HG03108 (cell line): ENCODE data around the gene TMEM63B.
"Not testable (repeated sequence)": the region's sequence is repeated elsewhere in the genome, so short reads cannot be mapped to it uniquely, and the experiment has no call there.

Source experiments
- ATAC-seq: cut with Tn5 transposase; IDR thresholded peaks from one replicate; pipeline ENCODE4 v1.9.1; 2021; ENCODE audit warnings: moderate library complexity; ENCODE audit not compliant: unreplicated experiment

TMEM63B gene

GRCh38 chr6:44139351-44139743 lies 12.0 kb downstream of the TMEM63B start:
- no peak for ATAC-seq

DNA sequence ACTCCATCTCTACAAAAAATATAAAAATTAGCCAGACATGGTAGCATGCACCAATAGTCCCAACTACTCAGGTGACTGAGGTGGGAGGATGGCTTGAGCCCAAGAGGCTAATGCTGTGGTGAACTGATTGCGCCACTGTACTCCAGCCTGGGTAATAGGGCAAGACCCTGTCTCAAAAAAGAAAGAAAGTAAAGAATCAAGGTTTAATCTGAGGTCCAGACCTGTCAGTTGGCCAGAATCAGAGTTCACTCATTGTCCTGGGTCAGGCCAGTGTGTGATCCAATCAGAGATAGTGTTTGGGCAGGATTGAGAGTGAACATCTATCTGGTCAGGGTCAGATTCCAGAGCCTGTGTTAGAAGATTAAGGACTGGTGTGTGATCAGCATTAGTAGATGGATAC lies 15.5 kb downstream of the TMEM63B start:
- ATAC-seq: no peak

- ATAC-seq: no peak
These were observed 16.4 kb downstream of the TMEM63B start for GRCh38 chr6:44143731-44144130.

GRCh38 chr6:44144536-44144935 lies 17.2 kb downstream of the TMEM63B start:
- ATAC-seq: not testable (repeated sequence)

- no peak for ATAC-seq
These were observed 18.5 kb downstream of the TMEM63B start for GRCh38 chr6:44145839-44146238.

DNA sequence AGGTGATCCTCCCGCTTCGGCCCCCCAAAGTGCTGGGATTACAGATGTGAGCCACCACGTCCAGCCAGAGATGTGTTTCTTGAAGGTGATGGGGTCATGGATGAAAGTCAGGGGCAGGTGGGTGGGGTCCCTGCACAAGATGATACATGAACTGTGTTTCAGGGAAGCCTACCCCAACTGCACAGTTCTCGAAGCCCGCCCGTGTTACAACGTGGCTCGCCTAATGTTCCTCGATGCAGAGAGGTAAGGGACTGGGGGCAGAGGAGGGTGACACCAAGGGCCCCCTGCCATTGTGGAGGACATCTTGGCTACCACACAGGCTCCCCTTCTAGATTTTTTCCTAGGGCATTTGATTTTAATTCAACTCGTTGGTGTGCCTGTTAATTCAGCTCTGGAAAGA lies 19.3 kb downstream of the TMEM63B start:
- no peak for ATAC-seq

DNA sequence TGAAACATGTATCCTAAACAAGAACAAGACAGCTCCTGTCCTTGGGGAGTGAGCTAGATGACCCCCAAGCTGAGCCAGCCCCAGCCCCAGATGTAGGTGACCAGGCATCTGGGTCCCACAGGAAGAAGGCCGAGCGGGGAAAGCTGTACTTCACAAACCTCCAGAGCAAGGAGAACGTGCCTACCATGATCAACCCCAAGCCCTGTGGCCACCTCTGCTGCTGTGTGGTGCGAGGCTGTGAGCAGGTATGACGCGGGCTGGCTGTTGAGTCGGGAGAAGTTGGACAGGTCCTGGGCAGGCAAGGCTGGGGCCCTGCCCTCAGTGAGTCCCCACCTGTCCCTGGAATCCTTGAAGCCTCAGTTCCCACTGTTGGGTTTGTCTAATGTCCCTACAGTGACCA lies 19.9 kb downstream of the TMEM63B start:
- ATAC-seq: no peak

DNA sequence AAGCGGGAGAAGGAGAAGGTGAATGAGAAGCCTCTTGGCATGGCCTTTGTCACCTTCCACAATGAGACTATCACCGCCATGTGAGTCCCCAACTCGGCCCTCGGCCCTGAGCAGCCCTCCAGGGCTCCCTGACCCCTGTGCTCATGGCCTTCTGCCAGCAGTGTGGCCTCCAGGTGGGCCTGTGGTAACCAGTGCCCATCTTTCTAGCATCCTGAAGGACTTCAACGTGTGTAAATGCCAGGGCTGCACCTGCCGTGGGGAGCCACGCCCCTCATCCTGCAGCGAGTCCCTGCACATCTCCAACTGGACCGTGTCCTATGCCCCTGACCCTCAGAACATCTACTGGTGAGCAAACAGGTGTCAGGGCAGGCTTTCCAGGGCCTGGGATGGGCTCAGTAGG lies 21.0 kb downstream of the TMEM63B start:
- ATAC-seq: no peak

DNA sequence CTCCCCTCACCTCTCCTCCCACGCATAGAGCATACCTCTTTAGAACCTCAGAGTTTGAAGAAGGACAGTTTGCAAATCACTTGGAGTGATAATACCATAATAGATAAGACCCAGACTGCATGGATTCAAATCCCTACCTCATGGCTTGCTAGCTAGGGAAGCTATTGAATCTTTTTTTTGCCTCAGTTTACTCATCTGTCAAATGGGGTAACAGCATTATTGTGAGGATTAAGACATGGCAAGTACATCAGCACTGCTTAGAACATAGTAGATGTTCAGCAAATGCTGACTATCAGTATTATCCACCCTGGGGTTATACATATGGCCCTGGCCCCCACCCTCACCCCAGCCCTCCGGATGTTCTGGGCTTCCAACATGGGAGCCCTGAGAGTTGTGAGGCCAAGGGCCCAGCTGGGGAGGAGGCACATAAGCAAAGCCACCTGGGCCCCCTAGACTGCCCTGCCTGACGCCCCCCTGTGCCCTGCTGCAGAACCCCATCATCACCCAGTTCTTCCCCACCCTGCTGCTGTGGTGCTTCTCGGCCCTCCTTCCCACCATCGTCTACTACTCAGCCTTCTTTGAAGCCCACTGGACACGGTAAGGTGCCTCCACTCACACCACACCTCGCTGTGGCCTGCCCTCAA lies 22.1 kb downstream of the TMEM63B start:
- no peak for ATAC-seq

DNA sequence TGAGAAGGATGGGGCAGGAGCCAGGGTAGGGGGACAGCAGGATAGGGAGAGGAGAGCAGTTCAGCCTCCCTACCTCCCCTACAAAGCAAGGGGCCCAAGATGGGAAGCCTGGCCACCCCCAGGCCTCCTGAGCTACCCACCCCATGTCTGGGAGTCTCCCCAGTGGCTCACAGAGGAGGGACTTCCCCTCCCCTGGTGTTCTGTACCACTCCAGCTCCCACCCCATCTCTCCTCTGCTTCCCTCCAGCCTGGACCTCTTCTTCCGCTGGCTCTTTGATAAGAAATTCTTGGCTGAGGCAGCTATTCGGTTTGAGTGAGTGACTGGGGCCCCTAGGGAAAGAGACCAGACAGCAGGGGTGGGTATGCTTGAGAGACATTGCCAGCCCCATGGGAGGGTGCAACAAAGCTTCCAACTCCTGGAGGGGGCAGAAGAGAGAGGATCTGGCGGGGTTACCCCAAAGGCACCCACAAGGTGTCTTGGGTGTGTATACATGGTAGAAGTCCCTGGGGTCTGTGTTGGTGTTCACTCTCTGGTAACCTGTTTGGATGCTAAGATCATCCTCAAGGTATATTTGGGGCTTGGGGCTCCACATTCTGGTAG lies 23.1 kb downstream of the TMEM63B start:
- ATAC-seq: no peak

- peak; percentile 74 for ATAC-seq
These were observed 24.2 kb downstream of the TMEM63B start for GRCh38 chr6:44151348-44152108.

GRCh38 chr6:44152109-44152461 lies 24.7 kb downstream of the TMEM63B start:
- no peak for ATAC-seq

GRCh38 chr6:44152533-44152932 lies 25.2 kb downstream of the TMEM63B start:
- no peak for ATAC-seq

DNA sequence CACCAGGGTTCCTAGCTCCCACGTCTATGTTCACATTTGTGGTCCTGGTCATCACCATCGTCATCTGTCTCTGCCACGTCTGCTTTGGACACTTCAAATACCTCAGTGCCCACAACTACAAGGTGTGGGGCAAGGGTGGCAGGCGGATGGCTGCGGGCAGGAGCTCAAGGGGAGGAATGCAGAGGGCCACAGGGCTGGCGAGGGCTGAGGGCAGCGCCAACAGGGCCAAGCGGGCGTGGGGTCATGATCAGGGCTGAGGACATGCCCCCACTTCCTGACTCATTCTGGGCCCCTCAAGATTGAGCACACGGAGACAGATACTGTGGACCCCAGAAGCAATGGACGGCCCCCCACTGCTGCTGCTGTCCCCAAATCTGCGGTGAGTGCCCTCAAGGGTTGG lies 26.7 kb downstream of the TMEM63B start:
- no peak for ATAC-seq

DNA sequence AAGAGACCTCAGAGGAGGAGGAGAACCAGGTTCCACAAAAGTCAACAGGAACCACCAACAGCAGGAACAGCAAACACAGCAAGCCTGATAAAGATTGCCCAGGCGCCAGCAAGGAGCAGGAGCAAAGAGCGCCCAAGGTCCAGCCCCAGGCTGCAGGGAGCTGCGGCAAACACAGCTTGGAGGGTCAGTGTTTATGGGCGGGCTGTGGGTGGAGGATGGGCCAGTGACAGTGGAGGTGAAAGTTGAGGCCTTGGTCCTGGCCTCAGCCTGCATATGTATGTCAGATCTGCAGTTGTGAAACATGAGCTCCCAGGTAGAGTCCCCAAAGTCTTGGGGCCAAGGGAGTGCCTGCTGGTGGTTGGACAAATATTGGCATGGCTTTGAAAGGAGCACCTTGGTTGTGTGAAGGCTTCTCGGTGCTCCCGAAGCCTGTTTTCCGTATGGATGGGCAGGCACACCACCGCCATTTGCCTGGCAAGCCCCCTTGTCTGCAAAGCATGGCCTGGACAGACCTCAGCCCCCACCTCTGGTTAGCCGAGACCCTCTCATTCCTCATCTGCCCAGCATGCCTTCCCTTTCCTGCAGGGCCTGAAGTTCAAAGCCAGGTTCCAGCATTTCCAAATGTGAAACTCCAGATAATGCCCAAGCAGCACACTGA lies 29.3 kb downstream of the TMEM63B start:
- no peak for ATAC-seq

DNA sequence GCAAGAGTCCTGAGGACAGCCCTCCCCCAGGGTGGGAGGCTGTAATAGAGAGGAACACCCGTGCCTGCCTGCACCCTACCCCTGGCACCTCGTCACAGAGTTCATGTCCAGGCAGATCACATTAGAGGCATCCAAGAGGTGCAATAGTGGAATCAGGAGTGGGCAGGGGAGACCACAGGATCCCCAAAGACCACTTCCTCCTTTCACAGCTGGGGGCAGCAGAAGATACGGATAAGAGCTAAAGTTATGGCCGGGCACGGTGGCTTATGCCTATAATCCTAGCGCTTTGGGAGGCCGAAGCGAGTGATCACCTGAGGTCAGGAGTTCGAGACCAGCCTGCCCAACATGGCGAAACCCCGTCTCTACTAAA lies 29.8 kb downstream of the TMEM63B start:
- no peak for ATAC-seq

- ATAC-seq: no peak
These were observed 31.4 kb downstream of the TMEM63B start, which contains the start of gene CAPN11 for GRCh38 chr6:44158770-44159228. Gene CAPN11 (plus strand): TSS chr6:44158820. CDS start chr6:44158849, 29 bp downstream.

DNA sequence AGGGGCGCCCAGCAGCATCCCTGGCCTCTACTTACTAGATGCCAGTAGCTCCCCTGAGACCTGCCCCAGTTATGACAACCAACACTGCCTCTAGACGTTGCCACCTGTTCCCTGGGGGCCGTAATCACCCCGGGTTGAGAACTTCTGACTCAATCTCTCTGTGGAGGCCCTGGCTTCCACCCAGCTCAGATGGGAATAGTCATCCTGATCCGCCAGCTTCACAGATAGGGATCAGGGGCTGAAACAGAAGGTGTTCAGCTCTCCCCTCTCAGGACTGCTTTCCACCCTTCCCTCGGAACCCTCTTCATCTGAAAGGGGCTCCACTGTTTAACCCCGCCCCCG lies 34.6 kb downstream of the TMEM63B start:
- no peak for ATAC-seq

DNA sequence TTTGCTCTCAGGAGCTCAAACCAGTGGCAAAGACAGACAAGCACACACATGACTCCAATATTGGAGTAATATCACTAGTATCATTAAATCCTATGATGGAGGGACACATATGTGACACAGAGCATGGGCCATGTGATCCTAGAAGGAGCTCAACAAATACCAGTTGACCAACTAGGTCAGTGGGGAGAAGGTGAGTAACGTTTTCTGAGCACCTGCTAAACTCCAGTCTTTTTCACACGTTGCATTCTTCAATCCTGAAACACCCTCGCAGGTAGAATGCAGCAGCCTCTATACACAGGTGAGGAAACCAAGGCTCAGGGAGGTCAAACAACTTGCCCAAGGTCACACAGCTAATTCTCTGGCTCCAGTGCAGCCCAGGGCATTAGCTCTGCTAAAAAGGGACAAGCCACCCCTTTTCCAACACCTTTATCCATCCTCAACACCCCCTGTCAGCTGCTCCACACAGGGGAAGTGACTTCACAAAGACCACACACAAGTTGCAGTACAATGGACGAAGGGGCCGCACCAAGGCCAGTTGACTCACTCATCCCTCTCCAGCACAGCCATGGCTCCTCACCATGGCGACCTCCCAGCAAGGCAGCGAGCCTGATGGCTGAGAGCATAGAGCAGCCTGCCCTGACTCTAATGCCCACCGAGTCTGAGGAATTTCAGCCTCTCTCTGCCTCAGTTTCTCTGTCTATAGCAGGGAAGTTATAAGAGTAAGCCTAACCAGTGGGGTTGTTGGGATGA lies 35.7 kb downstream of the TMEM63B start:
- ATAC-seq: no peak

DNA sequence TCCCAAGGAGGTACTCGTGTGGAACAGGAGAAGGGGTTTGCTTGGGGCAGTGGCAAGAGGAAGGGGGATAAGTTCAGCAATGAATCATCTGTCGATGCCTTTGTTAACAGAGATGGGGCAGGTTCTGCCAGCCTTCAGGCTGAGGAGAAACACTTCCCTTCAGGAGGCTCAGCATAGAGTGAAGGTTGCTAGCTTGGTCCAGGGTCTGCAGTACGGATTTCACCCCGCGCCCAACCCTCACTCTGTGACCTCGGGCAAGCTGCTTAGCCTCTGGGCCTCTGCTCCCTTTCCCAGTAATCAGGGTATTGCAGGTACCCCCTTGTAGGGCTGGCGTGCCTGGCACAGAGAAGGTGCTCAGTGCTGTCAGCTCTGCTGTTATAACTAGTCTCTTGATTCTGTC lies 38.8 kb downstream of the TMEM63B start:
- no peak for ATAC-seq

DNA sequence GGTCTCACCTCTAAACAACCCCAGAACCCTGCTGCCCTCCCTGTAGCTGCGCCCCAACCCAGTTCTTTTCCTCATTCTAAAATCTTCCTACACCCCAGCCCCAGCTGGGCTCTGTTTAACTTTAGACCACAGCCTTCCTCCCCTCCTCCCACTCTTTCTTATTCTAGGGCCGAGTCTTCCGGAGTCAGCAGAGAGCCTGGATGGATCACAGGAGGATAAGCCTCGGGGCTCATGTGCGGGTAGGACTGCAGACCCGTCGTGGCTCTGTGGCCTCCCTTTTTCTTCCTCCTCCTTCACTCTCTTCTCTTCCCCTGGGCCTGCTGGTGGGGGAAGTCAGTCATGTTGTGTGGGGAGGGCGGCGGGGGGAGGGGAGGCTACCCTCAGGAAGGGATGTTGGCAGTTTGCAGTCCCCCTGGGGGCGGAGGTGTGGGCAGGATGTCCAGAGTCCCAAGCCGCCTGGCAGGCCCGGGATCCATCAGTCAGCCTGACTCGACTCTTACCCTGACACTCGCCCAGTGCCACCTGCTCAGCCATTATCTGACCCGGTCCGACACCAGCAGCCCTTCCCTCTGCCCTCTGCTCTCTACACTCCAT lies 39.3 kb downstream of the TMEM63B start:
- no peak for ATAC-seq
